Measurements from ENCODE around the gene KLHL22. TPM values are rescaled to one million over a fixed set of nuclear protein-coding genes. Genes with fewer than 3 reads are reported as not detected.
A peak's percentile ranks its signal among the peaks of the same experiment; 100 is the strongest.

KLHL22 gene
- total RNA-seq, 2 experiments from 2014 or later = 24.1 to 27.7 TPM

DNA sequence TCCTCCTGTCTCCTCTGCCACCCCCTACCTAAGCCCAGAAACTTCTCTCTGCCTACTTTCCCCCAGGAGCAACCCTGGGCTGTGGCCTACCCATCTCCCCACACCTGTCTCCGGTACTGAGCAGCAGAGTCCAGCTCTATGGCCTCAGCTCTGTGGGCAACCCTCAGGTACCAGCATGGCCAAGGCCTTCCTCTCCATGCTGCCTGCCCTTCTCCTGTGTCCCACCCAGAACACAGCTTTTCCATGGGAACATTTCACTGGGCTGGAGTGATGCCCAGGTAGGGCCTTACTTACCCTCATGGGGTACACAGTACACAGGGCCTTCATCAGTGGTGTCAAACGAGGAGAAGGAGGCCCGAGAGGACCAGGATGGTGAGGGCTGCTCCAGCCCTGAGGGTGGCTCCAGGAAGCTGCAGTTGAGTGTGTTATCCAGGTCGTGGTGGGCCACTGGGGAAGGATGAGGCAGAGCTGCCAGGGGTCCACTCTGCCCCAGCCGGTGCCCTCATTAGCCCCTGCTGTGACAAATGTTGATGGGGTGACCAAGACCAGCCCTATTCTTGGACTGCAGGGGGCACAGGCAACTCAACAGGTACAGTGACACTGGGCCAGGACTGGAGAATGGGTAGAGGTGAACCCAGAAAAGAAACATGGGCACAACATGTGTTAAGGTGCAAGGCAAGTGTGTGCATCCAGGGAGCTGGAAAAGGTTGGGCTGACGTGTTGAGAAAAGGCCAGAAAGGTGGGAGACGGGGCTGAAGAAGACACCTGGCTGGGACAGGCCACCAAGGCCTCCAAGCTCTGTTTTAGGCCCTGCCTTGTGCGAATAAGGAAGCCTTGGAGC, 68.3 kb downstream of the KLHL22 start:
- ChIA-PET POLR2A (no interaction called here), CTCF (interaction anchor here (2.3 kb wide), 1 partner anchor 9 kb away, joined by 7 read pairs; no protein-coding TSS in a partner anchor)
- peak overlapping the region; percentile 50 for H3K4me3 Mint-ChIP-seq
- no peak for ATAC-seq (ENCODE audit: poor library complexity)
- TF ChIP-seq, protein P1, sequence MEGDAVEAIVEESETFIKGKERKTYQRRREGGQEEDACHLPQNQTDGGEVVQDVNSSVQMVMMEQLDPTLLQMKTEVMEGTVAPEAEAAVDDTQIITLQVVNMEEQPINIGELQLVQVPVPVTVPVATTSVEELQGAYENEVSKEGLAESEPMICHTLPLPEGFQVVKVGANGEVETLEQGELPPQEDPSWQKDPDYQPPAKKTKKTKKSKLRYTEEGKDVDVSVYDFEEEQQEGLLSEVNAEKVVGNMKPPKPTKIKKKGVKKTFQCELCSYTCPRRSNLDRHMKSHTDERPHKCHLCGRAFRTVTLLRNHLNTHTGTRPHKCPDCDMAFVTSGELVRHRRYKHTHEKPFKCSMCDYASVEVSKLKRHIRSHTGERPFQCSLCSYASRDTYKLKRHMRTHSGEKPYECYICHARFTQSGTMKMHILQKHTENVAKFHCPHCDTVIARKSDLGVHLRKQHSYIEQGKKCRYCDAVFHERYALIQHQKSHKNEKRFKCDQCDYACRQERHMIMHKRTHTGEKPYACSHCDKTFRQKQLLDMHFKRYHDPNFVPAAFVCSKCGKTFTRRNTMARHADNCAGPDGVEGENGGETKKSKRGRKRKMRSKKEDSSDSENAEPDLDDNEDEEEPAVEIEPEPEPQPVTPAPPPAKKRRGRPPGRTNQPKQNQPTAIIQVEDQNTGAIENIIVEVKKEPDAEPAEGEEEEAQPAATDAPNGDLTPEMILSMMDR (IDR thresholded peaks at IDR 0.05) = no peak
- peaks cover 18% of the 10 kb centered on the region for H3K4me1 Mint-ChIP-seq (ENCODE audit: low read depth)
- no peaks in the 10 kb centered on the region for H3K36me3 ChIP-seq (ENCODE audit: insufficient read depth, low read length)
- H3K4me3 ChIP-seq (ENCODE audit: low read length) = no peak overlapping the region
- H3K9me3 Mint-ChIP-seq = no peaks in the 10 kb centered on the region
- peaks cover 21 to 23% of the 10 kb centered on the region in 2 experiments for H3K27me3 ChIP-seq (ENCODE audit: control insufficient read depth in 1 of 2, insufficient read depth in 2 of 2, low read length in 2 of 2)
- no peak for DNase-seq
- H3K27me3 Mint-ChIP-seq = peaks cover 27% of the 10 kb centered on the region
- peaks cover 44% of the 10 kb centered on the region for H3K4me1 ChIP-seq (ENCODE audit: insufficient read depth, low read length)
- no peak overlapping the region for H3K27ac Mint-ChIP-seq
- no peak overlapping the region for H3K27ac ChIP-seq (ENCODE audit: low read depth in 1 of 2, low read length in 2 of 2)
- peaks cover 0 to 13% of the 10 kb centered on the region in 2 experiments for H3K9me3 ChIP-seq (ENCODE audit: control insufficient read depth in 1 of 2, insufficient read depth in 1 of 2, low read length in 2 of 2)
- H3K36me3 Mint-ChIP-seq (ENCODE audit: low read depth) = no peaks in the 10 kb centered on the region
- intact Hi-C loops (cut with DNase I, micrococcal nuclease) = no loop called here

DNA sequence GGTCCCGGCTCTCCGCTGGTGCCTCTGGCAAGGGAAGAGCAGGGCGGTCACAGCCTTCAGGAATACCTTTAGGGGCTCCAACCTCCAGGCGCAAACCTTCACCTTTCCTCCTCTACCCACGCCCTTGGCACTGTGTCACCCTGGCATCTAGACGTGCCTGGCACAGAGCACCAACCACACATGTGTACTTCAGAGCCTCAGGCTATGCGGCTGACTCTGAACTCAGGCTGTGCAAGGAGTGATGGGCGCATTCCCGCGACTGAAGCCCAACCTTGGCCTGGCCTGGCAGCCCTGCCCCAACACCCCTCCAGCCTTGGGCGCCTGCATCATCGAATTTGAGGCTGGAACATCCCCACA, 69.4 kb downstream of the KLHL22 start:
- Mint-ChIP-seq H3K27ac (no peak overlapping the region), H3K9me3 (no peaks in the 10 kb centered on the region), H3K4me3 (peak overlapping the region; percentile 48), H3K4me1 (ENCODE audit: low read depth) (peaks cover 18% of the 10 kb centered on the region), H3K36me3 (ENCODE audit: low read depth) (no peaks in the 10 kb centered on the region), H3K27me3 (peaks cover 21% of the 10 kb centered on the region)
- no peak for DNase-seq
- H3K4me1 ChIP-seq (ENCODE audit: insufficient read depth, low read length) = peaks cover 35% of the 10 kb centered on the region
- H3K36me3 ChIP-seq (ENCODE audit: insufficient read depth, low read length) = no peaks in the 10 kb centered on the region
- TF ChIP-seq, protein P1 (IDR thresholded peaks at IDR 0.05) = no peak
- CTCF ChIA-PET = no interaction called here
- intact Hi-C loops (cut with DNase I, micrococcal nuclease) = no loop called here
- H3K27me3 ChIP-seq (ENCODE audit: control insufficient read depth in 1 of 2, insufficient read depth in 2 of 2, low read length in 2 of 2) = peaks cover 15 to 23% of the 10 kb centered on the region in 2 experiments
- peaks cover 0 to 6% of the 10 kb centered on the region in 2 experiments for H3K9me3 ChIP-seq (ENCODE audit: control insufficient read depth in 1 of 2, insufficient read depth in 1 of 2, low read length in 2 of 2)
- POLR2A ChIA-PET = no interaction called here
- H3K4me3 ChIP-seq (ENCODE audit: low read length) = no peak overlapping the region
- no peak overlapping the region for H3K27ac ChIP-seq (ENCODE audit: low read depth in 1 of 2, low read length in 2 of 2)
- no peak for ATAC-seq (ENCODE audit: poor library complexity)

DNA sequence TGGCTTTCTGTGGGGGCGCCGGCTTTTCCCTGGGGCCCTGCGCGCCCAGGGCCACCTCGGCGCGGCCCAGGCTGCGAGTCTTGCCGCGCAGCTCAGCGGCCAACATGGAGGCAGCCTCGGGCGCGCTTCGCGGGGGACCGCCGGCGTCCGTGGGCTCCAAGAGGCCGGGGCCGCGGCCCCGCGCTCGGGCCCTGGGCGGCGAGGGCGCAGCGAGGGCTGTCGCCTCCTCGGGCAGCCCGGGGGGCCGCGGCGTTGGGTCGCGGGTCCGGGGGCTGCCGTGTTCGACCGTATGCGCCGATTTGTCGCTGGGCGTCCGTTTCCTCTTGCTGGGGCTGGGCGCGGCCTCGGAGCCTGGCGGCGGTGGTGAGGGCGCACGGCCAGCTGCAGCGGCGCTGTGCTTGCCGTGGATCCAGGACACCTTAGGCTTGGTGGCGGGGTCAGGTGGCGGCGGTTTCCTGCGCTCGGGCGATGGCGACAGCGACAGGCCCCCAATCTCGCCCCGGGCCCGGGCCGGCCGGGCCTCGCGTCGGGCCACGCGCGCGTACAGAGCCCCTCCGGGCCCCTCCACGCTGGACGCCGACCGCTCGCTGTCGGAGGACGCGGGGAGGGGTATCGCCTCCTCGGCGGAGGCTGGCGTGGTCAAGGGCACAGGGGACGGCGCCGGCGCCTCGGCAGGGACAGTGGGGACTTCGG, 69.9 kb downstream of the KLHL22 start:
- intact Hi-C loops (cut with DNase I, micrococcal nuclease) = no loop called here
- Histone ChIP-seq H3K9me3 (ENCODE audit: control insufficient read depth in 1 of 2, insufficient read depth in 1 of 2, low read length in 2 of 2) (peaks cover 0 to 6% of the 10 kb centered on the region in 2 experiments), H3K4me3 (ENCODE audit: low read length) (no peak overlapping the region), H3K36me3 (ENCODE audit: insufficient read depth, low read length) (no peaks in the 10 kb centered on the region), H3K4me1 (ENCODE audit: insufficient read depth, low read length) (peaks cover 30% of the 10 kb centered on the region), H3K27ac (ENCODE audit: low read depth in 1 of 2, low read length in 2 of 2) (no peak overlapping the region), H3K27me3 (ENCODE audit: control insufficient read depth in 1 of 2, insufficient read depth in 2 of 2, low read length in 2 of 2) (peaks cover 15 to 23% of the 10 kb centered on the region in 2 experiments)
- Mint-ChIP-seq H3K36me3 (ENCODE audit: low read depth) (no peaks in the 10 kb centered on the region), H3K27me3 (peaks cover 21% of the 10 kb centered on the region), H3K27ac (no peak overlapping the region), H3K4me1 (ENCODE audit: low read depth) (peaks cover 14% of the 10 kb centered on the region), H3K9me3 (no peaks in the 10 kb centered on the region), H3K4me3 (no peak overlapping the region)
- TF ChIP-seq, protein P1 (IDR thresholded peaks at IDR 0.05) = no peak
- ChIA-PET CTCF (no interaction called here), POLR2A (interaction anchor here (1.4 kb wide), 1 partner anchor 38 kb away, joined by 5 read pairs; no protein-coding TSS in a partner anchor)
- ATAC-seq (ENCODE audit: poor library complexity) (no peak), DNase-seq (peak in 1 of 14 experiments; percentile 24)
